HG03108 (cell line): Measurements from ENCODE around the gene FANCD2.
"Not testable (repeated sequence)": the region's sequence is repeated elsewhere in the genome, so short reads cannot be mapped to it uniquely, and the experiment has no call there.

ENCODE experiments used
- ATAC-seq: cut with Tn5 transposase; IDR thresholded peaks from one replicate; pipeline ENCODE4 v1.9.1; 2021; ENCODE audit warnings: moderate library complexity; ENCODE audit not compliant: unreplicated experiment

The FANCD2 gene

DNA sequence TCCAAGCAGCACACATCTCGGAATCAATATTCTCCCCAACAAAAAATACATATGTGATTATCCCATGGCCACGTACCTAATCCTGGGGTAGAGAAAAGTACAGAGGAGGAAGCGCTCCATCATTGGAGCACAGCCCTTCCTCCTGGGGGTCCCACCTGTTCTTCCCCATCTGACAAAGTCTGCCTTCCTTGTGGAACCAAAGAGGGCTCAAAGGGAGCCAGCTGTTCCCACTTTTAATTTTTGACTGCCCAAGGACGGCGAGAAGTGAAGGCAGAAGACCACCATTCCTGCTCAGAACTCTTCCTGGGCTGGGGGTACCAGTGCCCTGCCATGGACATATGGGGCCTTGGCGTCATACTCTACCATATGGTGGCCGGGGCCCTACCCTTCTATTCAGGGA is 14.1 kb upstream of the FANCD2 start:
- ATAC-seq: no peak

DNA sequence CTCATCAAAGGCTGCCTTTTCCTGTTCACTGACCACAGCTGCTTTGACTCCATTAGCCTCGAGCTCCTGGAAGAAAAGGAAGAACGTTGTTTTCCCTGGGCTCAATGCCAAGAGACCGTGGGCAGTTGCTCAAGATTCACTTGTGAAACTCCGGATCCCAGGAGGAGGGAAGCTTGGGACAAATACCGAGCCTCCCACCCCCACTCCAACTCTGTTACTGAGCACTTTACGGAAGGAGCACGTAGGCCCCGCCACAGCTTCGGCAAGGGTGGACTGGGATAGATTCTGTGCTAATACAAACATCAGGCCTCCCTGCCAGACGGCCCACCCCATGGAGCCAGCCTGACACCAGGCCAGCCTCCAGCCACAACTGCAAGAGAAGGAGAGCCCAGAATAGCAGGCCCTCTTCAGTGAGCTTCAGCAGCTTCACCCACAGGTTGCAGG is 10.8 kb upstream of the FANCD2 start:
- no peak for ATAC-seq

DNA sequence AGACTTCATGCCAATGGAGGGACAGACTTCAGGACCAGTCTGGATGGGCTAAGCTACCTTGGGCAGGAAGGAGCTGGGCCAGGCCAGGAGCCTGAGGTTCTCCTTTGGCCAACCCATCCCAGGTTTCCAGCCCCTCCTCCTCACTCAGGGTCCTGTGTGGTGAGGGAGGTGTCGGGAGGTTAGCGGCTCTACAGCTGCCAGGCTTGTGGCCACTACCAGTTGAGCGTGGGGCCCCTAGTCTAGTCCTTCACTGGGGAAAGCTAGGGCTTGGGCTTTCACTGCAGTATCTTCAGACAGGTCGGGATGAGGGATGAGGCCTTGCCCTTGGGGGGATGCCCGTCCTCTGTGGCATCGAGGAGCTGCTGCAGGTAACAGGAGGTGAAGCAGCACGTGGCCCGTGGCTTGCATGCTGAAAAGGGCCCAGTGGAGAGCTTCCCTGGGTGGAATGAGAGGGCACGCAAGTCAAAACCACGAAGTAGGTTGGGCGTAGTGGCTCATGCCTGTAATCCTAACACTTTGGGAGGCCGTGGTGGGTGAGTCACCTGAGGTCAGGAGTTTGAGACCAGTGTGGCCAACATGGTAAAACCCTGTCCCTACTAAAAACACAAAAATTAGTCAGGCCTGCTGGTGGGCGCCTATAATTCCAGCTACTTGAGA is 8.5 kb upstream of the FANCD2 start:
- no peak for ATAC-seq

DNA sequence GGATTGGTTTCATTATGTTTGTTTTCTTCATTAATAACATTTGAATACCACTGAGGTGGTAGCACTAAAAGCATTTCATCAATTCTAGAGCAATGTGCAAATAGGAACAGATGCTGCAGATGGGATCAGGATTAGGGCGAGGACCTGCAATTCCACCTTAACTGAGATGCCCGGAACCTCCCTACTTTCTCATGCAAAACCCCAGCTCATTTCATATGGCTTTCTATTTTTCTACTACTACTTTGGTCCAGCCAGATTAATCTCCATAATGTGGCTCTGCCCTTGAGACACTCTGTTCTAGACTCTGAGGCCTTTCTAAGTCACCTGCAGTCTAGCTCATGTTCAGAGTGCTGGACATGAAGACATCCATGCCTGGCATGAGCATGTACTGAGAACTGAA is 7.4 kb upstream of the FANCD2 start:
- ATAC-seq: not testable (repeated sequence)

- no peak for ATAC-seq
These were observed 6.9 kb upstream of the FANCD2 start for GRCh38 chr3:10019326-10019725.

GRCh38 chr3:10021856-10022775 is 4.1 kb upstream of the FANCD2 start:
- ATAC-seq: no peak

GRCh38 chr3:10023587-10024310 is 2.5 kb upstream of the FANCD2 start:
- no peak for ATAC-seq

GRCh38 chr3:10025205-10026083 is 793 bp upstream of the FANCD2 start:
- no peak for ATAC-seq

DNA sequence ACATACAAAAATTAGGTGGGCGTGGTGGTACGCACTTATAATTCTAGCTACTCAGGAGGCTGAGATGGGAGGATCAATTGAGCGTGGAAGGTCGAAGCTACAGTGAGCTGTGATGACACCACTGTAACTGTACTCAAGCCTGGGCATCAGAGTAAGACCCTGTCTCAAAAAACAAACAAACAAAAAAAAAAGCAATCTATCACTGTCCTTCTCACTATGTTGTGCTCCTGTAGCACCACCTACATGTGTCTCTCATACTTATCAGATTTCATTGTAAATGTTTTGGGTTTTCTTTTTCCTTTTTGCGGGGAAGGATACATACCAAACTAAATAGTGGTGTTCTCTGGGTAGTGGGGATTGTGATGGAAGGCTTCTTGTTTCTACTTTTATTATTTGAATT is 14.8 kb downstream of the FANCD2 start:
- ATAC-seq: no peak

DNA sequence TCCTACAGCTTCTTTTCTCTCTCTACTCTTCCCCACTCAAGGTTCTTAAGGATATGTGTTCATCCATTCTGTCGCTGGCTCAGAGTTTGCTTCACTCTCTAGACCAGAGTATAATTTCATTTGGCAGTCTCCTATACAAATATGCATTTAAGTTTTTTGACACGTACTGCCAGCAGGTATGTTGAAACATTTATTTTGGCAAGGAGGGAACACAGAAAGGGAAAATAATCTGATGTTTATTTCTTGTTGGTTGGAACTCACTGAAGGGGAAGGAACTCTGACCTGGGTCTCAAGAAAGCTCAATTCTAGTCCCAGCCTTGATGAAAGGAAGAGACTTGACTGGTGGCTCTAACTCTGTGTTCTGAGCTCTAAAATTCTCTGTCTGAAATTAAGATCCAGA is 21.6 kb downstream of the FANCD2 start:
- no peak for ATAC-seq

- not testable (repeated sequence) for ATAC-seq
These were observed 26.8 kb downstream of the FANCD2 start for GRCh38 chr3:10053054-10053453.

DNA sequence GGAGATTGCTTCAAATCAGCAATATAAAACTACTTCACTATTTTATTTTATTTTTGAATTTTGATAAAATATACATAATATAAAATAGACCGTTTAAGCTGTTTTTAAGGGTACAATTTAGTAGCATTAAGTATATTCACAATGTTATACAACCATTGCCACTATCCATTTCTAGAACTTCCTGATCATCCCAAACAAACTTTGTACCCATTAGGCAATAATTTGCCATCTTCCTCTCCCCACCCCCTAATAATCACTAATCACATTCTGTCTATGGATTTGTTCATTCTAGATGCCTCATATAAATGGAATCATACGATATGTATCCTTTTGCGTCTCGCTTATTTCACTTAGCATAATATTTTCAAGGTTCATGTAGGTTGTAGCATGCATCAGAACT is 28.9 kb downstream of the FANCD2 start:
- ATAC-seq: no peak

- not testable (repeated sequence) for ATAC-seq
These were observed 43.8 kb downstream of the FANCD2 start for GRCh38 chr3:10070077-10070476.

DNA sequence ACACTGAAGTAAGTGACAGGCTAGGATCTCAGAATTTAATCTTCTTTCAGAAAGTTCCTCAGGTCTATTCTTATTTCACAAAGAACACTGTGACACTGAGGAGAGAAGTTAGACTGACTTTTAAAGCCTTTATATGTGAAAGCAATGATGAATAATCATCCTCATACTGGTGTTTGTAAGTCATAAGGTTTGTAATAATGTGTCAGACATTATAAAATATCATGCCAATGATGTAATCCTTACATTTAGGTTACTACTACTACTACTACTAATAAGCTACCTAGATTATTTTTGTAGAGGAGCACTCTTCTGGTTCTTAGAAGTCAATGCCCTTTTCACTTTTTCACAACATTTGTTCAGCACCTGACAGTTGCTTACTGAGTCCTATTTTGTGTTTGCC is 48.4 kb downstream of the FANCD2 start:
- no peak for ATAC-seq

DNA sequence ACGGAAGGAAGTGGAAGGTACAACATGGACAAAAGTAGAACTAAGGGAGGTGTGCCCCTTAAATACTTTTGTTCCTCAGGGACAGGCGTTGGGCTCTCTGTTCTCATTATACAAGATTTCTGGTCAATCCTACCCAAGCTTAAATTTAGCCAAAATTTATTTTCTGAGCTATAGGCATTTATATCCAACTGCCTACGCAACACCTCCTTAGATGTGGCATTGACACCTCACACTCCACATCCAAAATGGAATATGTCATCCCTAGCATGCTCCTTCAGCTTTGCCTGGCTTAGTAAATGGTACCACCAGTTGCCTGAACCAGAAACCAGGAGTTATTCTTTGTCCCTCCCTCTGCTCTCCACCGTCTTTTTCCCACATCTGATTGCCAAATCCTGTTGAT is 55.6 kb downstream of the FANCD2 start:
- no peak for ATAC-seq

GRCh38 chr3:10085738-10086137 is 59.5 kb downstream of the FANCD2 start:
- no peak for ATAC-seq

DNA sequence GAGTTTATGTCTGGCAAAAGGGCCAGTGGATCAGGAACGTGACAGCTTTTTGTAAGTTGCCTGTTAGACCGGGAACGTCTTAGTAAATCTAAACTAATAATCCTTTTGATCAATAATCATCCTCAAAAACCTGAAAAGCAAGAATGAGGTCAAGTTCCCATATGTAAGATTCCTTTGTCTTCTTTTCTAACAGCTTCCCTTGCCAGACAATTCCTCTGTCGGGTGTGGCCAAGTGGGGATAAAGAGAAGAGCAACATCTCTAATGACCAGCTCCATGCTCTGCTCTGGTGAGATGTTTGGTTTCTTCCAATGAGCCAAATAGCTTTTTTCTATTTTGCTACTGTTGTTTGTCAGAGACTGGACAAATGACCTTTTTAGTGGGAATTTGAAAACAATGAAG is 62.0 kb downstream of the FANCD2 start:
- ATAC-seq: no peak

DNA sequence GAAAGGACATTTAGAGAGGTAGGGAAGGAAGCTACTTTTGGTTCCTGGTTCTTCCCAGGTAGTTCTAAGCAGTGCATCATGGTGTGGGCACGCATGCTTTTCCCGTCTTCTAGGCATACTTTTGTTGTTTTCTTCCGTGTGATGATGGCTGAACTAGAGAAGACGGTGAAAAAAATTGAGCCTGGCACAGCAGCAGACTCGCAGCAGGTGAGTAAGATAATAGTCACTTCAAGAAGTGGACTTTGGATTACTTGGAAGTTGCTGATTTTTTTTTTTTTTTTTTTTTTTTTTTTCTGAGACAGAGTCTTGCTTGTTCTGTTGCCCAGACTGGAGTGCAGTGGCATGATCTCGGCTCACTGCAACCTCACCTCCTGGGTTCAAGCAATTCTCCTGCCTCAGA is 63.9 kb downstream of the FANCD2 start:
- no peak for ATAC-seq

GRCh38 chr3:10090774-10091173 is 64.5 kb downstream of the FANCD2 start:
- ATAC-seq: not testable (repeated sequence)

- not testable (repeated sequence) for ATAC-seq
These were observed 65.2 kb downstream of the FANCD2 start for GRCh38 chr3:10091387-10091786.

GRCh38 chr3:10093678-10094077 is 67.4 kb downstream of the FANCD2 start:
- no peak for ATAC-seq
